ENCODE results near the gene ENTREP1.
"Not testable (repeated sequence)": the region's sequence is repeated elsewhere in the genome, so short reads cannot be mapped to it uniquely, and the experiment has no call there.

ENTREP1 gene

DNA sequence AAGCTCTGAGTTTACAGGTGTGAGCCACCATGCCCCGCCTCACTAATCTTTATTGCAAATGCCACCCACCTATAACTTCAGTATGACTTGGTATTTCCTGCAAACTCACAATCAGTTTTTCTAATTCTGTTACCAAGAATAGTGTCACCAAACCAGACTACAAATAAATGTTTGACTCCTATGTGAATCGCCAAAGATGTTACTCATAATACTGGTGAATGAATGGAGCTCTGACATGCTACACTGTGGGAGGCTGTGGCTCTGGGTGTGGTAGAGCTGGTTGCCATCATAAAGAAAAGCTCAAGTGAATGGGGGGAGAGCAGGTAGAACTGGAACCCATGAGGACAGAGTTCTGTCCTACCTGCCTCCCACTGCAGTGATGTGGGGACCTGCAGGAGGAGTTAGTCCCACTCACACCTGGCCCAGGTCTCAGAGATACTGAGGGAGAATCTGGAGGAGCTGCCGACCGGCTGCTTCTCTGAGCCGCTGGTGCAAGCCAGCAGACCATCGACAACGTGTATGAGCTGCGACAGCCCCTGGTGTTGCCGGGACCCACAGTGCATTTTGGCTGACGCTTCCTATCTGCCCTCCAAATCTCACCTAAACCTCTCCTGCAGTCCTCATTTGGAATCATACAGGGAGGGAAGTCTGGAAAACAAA lies 95.7 kb downstream of the ENTREP1 start:
- no peak for DNase-seq

DNA sequence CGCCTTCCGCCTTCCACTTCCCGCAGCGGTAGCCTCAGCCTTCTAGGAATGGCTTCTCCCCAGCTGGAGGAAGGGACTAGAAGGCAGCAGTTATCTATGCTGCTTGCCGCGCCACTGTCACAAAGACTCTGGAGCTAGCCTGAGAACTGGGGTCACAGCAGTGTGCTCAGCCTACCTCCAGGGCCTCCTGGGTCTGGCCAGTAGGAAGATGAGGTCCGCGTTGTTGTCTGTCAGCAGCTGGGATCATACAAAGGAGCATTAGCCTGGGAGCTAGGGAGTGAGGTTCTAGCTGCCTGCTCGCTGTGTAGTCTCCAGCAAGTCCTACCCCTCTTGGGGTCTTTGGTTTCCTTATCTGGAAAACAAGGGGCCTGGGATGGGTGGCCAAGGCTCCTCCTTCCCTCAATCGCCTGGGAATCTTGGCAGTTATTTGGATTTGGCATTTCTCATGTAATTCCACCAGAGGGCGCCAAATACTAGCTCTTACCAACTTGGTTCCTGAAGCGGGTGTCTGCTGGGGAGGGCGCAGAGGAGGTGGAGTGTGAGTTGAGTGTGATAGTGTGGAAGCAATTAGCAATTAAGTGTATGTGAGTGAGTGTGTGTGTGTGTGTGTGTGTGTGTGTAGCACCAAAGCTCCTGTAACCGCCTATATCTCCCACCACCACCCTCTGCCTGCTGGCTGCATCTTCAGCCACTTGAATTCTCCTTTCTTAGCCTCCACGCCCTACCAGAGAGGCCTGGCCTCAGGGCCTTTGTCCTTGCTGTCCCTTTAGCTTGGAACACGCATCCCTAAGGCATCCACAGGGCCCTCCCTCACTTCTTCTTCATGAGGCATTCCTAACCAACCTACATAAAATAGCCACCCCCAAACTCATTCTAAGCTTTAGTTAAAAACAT lies 97.1 kb downstream of the ENTREP1 start:
- DNase-seq: peak; percentile 12 to 66

- no peak for DNase-seq
Observed at GRCh38 chr9:69425136-69425801, 100.3 kb downstream of the ENTREP1 start.

- no peak for DNase-seq
Observed at GRCh38 chr9:69427286-69427685, 102.3 kb downstream of the ENTREP1 start.

DNA sequence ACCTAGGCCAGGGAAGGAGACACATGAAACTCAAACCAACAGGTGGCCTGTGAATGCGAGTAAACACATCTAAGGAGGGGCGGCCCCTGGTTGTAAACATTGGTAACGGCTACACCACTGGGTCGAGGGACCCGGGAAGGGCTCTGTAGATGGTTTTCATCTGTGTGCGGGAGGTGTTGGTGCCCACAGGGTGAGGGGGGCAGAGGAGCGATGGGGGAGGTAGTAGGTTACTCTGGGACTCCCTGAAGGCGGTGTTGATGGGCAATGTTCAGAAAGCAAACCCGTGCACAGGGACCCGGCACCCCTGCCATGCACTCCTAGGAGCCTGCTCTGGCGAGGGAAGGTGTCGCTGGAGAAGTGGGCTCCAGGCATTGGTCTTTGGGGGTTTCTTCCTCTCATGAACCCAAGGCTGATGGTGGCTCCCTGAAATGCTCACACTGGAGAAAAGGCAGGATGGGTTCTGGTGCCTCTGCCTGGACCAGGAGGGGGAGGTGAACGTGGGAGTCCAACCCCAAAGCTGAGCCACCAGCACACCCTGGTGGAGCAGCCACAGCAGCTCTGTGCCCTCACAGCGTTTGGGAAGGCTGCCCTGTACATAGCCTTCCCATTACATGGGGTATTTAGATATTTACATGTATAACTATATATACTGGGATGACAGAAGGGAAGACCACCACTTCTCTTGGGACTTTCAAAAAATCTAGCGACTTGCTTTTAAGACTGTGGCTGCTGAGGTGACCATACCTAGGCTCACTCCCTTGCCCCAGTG lies 103.2 kb downstream of the ENTREP1 start:
- no peak for DNase-seq

- DNase-seq: no peak
Observed at GRCh38 chr9:69429281-69429680, 104.3 kb downstream of the ENTREP1 start.

- no peak for DNase-seq
Observed at GRCh38 chr9:69430206-69430605, 105.2 kb downstream of the ENTREP1 start.

GRCh38 chr9:69431203-69431602 lies 106.2 kb downstream of the ENTREP1 start:
- no peak for DNase-seq

DNA sequence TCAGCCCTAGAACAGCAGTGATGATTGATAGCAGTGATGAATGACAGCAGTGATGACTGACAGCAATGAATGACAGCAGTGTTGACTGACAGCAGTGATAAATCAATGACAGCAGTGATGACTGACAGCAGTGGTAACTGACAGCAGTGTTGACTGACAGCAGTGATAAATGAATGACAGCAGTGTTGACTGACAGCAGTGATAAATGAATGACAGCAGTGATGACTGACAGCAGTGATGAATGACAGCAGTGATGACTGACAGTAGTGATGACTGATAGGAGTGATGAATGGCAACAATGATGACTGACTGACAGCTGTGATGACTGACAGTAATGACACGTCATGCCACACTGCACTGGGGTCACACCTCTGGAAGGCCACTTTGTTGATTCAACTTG lies 106.8 kb downstream of the ENTREP1 start:
- DNase-seq: no peak

DNA sequence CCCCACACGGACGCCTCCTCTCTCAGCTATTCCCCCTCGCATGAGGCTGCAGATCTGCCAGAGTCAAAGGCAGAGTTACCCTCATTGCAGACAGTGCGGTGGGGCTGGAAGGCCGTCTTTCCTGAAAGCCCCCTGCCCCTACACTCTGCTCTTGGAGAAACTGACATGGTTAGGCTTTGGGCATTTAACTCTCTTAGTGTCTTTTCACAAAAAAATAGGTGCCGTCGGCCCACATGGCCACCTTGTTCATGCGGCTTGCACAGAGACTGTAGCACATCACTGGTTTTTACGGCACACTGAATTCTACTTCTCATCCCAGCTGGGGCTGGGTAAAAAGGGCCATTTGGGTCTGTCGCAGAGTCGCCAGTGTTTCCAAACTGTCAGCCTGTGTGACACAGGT lies 107.6 kb downstream of the ENTREP1 start:
- no peak for DNase-seq

GRCh38 chr9:69433392-69433791 lies 108.4 kb downstream of the ENTREP1 start:
- no peak for DNase-seq

GRCh38 chr9:69433968-69434367 lies 109.0 kb downstream of the ENTREP1 start:
- DNase-seq: no peak

DNA sequence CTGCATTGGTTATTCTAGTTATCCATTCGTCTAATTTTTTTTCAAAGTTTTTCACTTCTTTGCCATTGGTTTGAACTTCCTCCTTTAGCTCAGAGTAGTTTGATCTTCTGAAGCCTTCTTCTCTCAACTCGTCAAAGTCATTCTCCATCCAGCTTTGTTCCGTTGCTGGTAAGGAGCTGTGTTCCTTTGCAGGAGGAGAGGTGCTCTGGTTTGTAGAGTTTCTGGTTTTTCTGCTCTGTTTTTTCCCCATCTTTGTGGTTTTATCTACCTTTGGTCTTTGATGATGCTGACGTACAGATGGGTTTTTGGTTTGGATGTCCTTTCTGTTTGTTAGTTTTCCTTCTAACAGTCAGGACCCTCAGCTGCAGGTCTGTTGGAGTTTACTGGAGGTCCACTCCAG lies 114.6 kb downstream of the ENTREP1 start:
- not testable (repeated sequence) for DNase-seq

DNA sequence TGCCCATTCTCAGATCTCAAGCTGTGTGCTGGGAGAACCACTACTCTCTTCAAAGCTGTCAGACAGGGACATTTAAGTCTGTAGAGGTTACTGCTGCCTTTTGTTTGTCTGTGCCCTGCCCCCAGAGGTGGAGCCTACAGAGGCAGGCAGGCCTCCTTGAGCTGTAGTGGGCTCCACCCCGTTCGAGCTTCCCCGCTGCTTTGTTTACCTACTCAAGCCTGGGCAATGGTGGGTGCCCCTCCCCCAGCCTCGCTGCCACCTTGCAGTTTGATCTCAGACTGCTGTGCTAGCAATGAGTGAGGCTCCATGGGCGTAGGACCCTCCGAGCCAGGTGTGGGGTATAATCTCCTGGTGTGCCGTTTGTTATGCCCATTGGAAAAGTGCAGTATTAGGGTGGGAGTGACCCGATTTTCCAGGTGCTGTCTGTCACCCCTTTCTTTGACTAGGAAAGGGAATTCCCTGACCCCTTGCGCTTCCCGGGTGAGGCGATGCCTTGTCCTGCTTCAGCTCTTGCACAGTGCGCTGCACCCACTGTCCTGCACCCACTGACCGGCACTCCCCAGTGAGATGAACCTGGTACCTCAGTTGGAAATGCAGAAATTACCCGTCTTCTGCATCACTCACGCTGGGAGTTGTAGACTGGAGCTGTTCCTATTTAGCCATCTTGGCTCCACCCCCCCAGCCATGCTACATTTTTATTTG lies 115.4 kb downstream of the ENTREP1 start:
- not testable (repeated sequence) for DNase-seq

Data from NCI-H446 (cell line).